Endothelial cell of umbilical vein (primary cell): Measurements from ENCODE around the gene VIPR1. TPM values are rescaled to one million over a fixed set of nuclear protein-coding genes. Genes with fewer than 3 reads are reported as not detected.

Experiments
- BruUV-seq: library from RNA; stranded (reverse); fragments of 400-500 nt; replicated peaks from 2 replicates; lab custom pipeline; 2021; lab: Mats Ljungman, UMichigan
- CTCF ChIA-PET: fragments of 300-600, 350-600 bp; sonication (Branson Sonifier 250); formaldehyde crosslinking; loops from one replicate; lab custom pipeline; 2021; ENCODE audit warnings: antibody characterized with exemption, inconsistent platforms; lab: Charles Lee
- POLR2A ChIA-PET: fragments of 300-600, 350-600 bp; sonication (Branson Sonifier 250); formaldehyde crosslinking; loops from one replicate; lab custom pipeline; 2021; ENCODE audit warnings: antibody characterized with exemption, inconsistent platforms; lab: Charles Lee
- DNase-seq: peaks from one replicate; pipeline ENCODE4 v3.0.0-alpha.2; 2011; ENCODE audit warnings: low read depth, low spot score
- FAIRE-seq: peaks from 2 replicates; lab custom pipeline; 2011; peaks lifted over from hg19 to GRCh38; lab: Jason Lieb, UNC
- H2AFZ ChIP-seq: 2 replicates; pipeline ENCODE4 v1.6.0; 2012; ENCODE audit warnings: low read depth, low read length, control low read depth, inconsistent platforms
- H3K27ac ChIP-seq: 2 replicates; pipeline ENCODE4 v1.5.1; 2011; ENCODE audit warnings: low read depth, mild to moderate bottlenecking, control low read depth, low read length, moderate library complexity; ENCODE audit not compliant: insufficient read depth
- H3K27me3 ChIP-seq, 2 experiments: 2 replicates each; pipeline versions ENCODE4 v1.6.0 to v1.6.1; 2011; ENCODE audit warnings: low read length in 2 of 2, mixed read lengths in 1 of 2; ENCODE audit not compliant: control insufficient read depth in 2 of 2, insufficient read depth in 2 of 2
- H3K36me3 ChIP-seq, 2 experiments: 2 replicates in 1 of 2; 3 replicates in 1 of 2; pipeline ENCODE4 v1.5.1; 2011; ENCODE audit warnings: low read length in 2 of 2, mild to moderate bottlenecking in 1 of 2, moderate library complexity in 1 of 2; ENCODE audit not compliant: control insufficient read depth in 2 of 2, insufficient read depth in 2 of 2; ENCODE audit errors: extremely low read depth in 1 of 2
- H3K4me1 ChIP-seq: 3 replicates; pipeline ENCODE4 v1.5.1; 2011; ENCODE audit warnings: mild to moderate bottlenecking, low read length; ENCODE audit not compliant: control insufficient read depth, insufficient read depth; ENCODE audit errors: extremely low read depth
- H3K4me2 ChIP-seq: 2 replicates; pipeline ENCODE4 v1.6.1; 2011; ENCODE audit warnings: low read length, control low read depth, mixed read lengths; ENCODE audit not compliant: insufficient read depth
- H3K4me3 ChIP-seq, 3 experiments: fragments of 200-600 bp in 1 of 3; sonication (generic), shearing (Covaris generic) in 1 of 3; replicated peaks in 1 of 3; 2 replicates each; pipeline ENCODE4 v1.5.1; 2011 to 2016; ENCODE audit warnings: control low read depth in 3 of 3, low read length in 3 of 3, mild to moderate bottlenecking in 2 of 3, inconsistent platforms in 1 of 3, low read depth in 1 of 3, moderate library complexity in 1 of 3; ENCODE audit not compliant: insufficient read depth in 1 of 3
- H3K79me2 ChIP-seq: 2 replicates; pipeline ENCODE4 v1.6.0; 2012; ENCODE audit warnings: low read length, inconsistent platforms; ENCODE audit not compliant: control insufficient read depth, insufficient read depth
- H3K9ac ChIP-seq: replicated peaks from 2 replicates; pipeline ENCODE3; 2011; ENCODE audit warnings: low read length, control low read depth; ENCODE audit not compliant: insufficient read depth; ENCODE audit errors: extremely low read depth
- H3K9me1 ChIP-seq: replicated peaks from 3 replicates; pipeline ENCODE4 v1.6.0; 2011; ENCODE audit warnings: mild to moderate bottlenecking, low read length; ENCODE audit not compliant: control insufficient read depth, insufficient read depth; ENCODE audit errors: extremely low read depth
- H3K9me3 ChIP-seq: replicated peaks from 2 replicates; pipeline ENCODE4 v1.5.1; 2012; ENCODE audit warnings: low read length, inconsistent platforms; ENCODE audit not compliant: control insufficient read depth, insufficient read depth
- H4K20me1 ChIP-seq: replicated peaks from 2 replicates; pipeline ENCODE3; 2011; ENCODE audit warnings: mild to moderate bottlenecking, low read length; ENCODE audit not compliant: control insufficient read depth, insufficient read depth; ENCODE audit errors: extremely low read depth
- CTCF ChIP-seq, 2 donors: IDR thresholded peaks; 1 replicate in 1 of 2; 2 replicates in 1 of 2; pipeline ENCODE4 v1.5.1; 2011; ENCODE audit warnings: low read length in 2 of 2, mild to moderate bottlenecking in 2 of 2, moderate library complexity in 2 of 2, control low read depth in 1 of 2, inconsistent platforms in 1 of 2, low read depth in 1 of 2; ENCODE audit not compliant: insufficient read depth in 1 of 2; ENCODE audit errors: extremely low read depth in 1 of 2
- EZH2 ChIP-seq: IDR thresholded peaks from 2 replicates; pipeline ENCODE4 v1.6.1; 2012; ENCODE audit warnings: borderline replicate concordance, low read depth, mild to moderate bottlenecking, moderate library complexity, low read length, inconsistent platforms; ENCODE audit not compliant: severe bottlenecking
- FOS ChIP-seq: IDR thresholded peaks from 2 replicates; pipeline ENCODE4 v1.6.1; 2011; ENCODE audit warnings: mild to moderate bottlenecking, low read length, moderate library complexity, borderline replicate concordance; ENCODE audit not compliant: insufficient read depth
- GATA2 ChIP-seq: IDR thresholded peaks from 2 replicates; pipeline ENCODE4 v1.7.0; 2011; ENCODE audit warnings: low read depth, mild to moderate bottlenecking, moderate library complexity, mixed read lengths, low read length; ENCODE audit not compliant: insufficient read length, insufficient read depth
- JUN ChIP-seq: IDR thresholded peaks from 2 replicates; pipeline ENCODE4 v1.6.1; 2011; ENCODE audit warnings: borderline replicate concordance, low read depth; ENCODE audit not compliant: insufficient read length, insufficient read depth
- MAX ChIP-seq: IDR thresholded peaks from 2 replicates; pipeline ENCODE4 v1.6.1; 2011; ENCODE audit not compliant: insufficient read depth, insufficient read length
- MYC ChIP-seq: IDR thresholded peaks from one replicate; pipeline ENCODE4 v1.6.1; 2011; ENCODE audit warnings: mild to moderate bottlenecking, low read depth, low read length
- POLR2A ChIP-seq: IDR thresholded peaks from 2 replicates; pipeline ENCODE4 v1.6.1; 2012; ENCODE audit warnings: low read depth, mild to moderate bottlenecking, control low read depth, low read length
- POLR2AphosphoS5 ChIP-seq: IDR thresholded peaks from 2 replicates; pipeline ENCODE4 v1.6.1; 2012; ENCODE audit warnings: low read depth, mild to moderate bottlenecking, control low read depth, low read length, moderate library complexity; ENCODE audit not compliant: insufficient read depth
- dilution Hi-C: fragments of 300-500 bp; cut with MboI; formaldehyde crosslinking; loops from one replicate; pipeline ENCODE4 v1.15.0; 2019; ENCODE audit warnings: low sequenced_read_pairs; ENCODE audit not compliant: extremely low pct_ligation_motif_present
- intact Hi-C: fragments of 100-400 bp; cut with micrococcal nuclease; formaldehyde crosslinking; loops from one replicate; pipeline ENCODE4 v1.10.0; 2022
- polyA plus RNA-seq, 4 experiments: library from polyadenylated mRNA; depleted of rRNA in 3 of 4; stranded (reverse) in 3 of 4; unstranded in 1 of 4; fragments of >200 nt; gene quantifications; 2 replicates each; pipeline versions ENCODE4 v1.2.1 to v1.2.3, GENCODE V29; 2011 to 2012; ENCODE audit warnings: missing spikeins in 1 of 4
- total RNA-seq: library from RNA; stranded (reverse); gene quantifications from 2 replicates; pipeline ENCODE4 v1.2.3, GENCODE V29; 2021

The VIPR1 gene
- total and polyA plus RNA-seq, 2 donors (not counting 3 experiments of a cell fraction or from before 2014, with no cell fraction given): 3.8 to 4.7 TPM

- dilution Hi-C loops: no loop called here
- H3K4me3 ChIP-seq: no peak overlapping the region
- POLR2A ChIA-PET: no interaction called here
Measured at GRCh38 chr3:42529468-42529867, 27.0 kb downstream of the VIPR1 start.

More at GRCh38 chr3:42529468-42529867, 27.0 kb downstream of the VIPR1 start:
- Histone ChIP-seq H3K27me3 (peaks cover 0 to 2% of the 10 kb centered on the region in 2 experiments), H3K36me3 (no peaks in the 10 kb centered on the region), H3K4me2 (no peak overlapping the region), H4K20me1 (no peaks in the 10 kb centered on the region), H3K9me1 (no peaks in the 10 kb centered on the region), H3K4me1 (no peaks in the 10 kb centered on the region), H2AFZ (no peak overlapping the region), H3K79me2 (no peaks in the 10 kb centered on the region), H3K9me3 (no peaks in the 10 kb centered on the region), H3K27ac (no peak overlapping the region), H3K9ac (no peak overlapping the region)
- intact Hi-C loops: no loop called here
- BruUV-seq: no TSS peak
- no peak for DNase-seq
- TF ChIP-seq JUN (no peak), MAX (no peak), CTCF (IDR thresholded peaks at IDR 0.05; ENCODE audit: extremely low read depth in 1 of 2, insufficient read depth in 1 of 2, low read depth in 1 of 2, low read length in 2 of 2) (no peak), GATA2 (no peak), POLR2A (no peak), POLR2AphosphoS5 (no peak), EZH2 (no peak), MYC (no peak), FOS (no peak)
- FAIRE-seq: no peak
- CTCF ChIA-PET: interaction anchor here (1.2 to 1.6 kb wide), 4 partner anchors 10 to 282 kb away, joined by 3 to 6 read pairs (median 3); no protein-coding TSS in a partner anchor
